HTR-8/SVneo (cell line): ENCODE results near the gene TIGD1.
A peak's percentile ranks its signal among the peaks of the same experiment; 100 is the strongest.

Experiments
- DNase-seq: peaks from one replicate; pipeline ENCODE4 v3.0.0; 2011; ENCODE audit warnings: low spot score, mixed read lengths; ENCODE audit not compliant: insufficient read length
- FAIRE-seq: peaks from 2 replicates; lab custom pipeline; 2011; peaks lifted over from hg19 to GRCh38; lab: Jason Lieb, UNC

The TIGD1 gene

GRCh38 chr2:232550354-232551249, at the start of gene TIGD1, which contains the start of gene EIF4E2:
TIGD1 (minus strand) TSS chr2:232550557; CDS start chr2:232549882, 675 bp downstream.
EIF4E2 (plus strand) TSS chr2:232550689; CDS start chr2:232550725, 36 bp downstream.
- FAIRE-seq, result peak; percentile 49
- peak; percentile 98 for DNase-seq

DNA sequence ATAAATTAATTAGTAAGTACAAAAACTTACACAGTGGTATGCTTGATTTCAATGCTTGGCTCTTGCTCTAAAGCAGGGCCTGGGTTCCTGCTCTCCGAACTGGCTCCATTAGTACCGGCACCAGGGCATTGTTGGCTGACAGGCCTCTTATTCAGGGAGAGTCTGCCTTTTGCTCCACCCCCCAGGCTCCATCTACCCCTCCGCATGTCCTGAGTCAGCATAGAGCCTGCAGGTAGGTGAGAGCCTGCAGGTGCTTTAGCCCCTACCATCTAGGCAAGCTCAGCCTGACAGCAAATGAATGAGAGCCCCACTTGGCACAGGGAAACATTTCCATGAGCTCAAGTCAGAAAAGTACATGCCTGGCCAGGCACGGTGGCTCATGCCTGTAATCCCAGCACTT, 47.9 kb upstream of the TIGD1 start:
- FAIRE-seq (no peak), DNase-seq (no peak)

- no peak for FAIRE-seq
These were observed 47.2 kb upstream of the TIGD1 start for GRCh38 chr2:232597362-232598079.

DNA sequence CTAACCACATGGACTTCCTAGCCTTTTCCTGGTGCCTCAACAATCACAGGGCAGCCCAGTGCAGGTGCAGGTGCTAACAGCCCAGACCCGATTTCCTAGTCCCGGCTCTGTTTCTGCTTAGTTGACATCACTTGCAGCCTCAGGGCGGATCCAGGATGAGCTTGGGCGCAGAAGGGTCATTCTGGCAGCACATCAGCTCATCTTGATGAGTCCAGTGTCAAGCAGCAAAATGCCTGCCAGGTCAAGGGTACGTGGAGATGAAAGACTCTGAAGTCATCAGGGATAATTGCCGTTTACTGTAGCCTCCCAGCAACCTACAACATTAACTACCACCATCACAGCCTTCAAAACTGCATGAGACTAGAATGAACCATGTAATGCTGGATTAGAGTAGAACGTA, 43.6 kb upstream of the TIGD1 start:
- DNase-seq (no peak), FAIRE-seq (no peak)

More at GRCh38 chr2:232597362-232598079, 47.2 kb upstream of the TIGD1 start:
- no peak for DNase-seq

- no peak for DNase-seq
- no peak for FAIRE-seq
These were observed 42.5 kb upstream of the TIGD1 start for GRCh38 chr2:232592772-232593395.

- FAIRE-seq, result no peak
- DNase-seq, result no peak
These were observed 38.6 kb upstream of the TIGD1 start for GRCh38 chr2:232588680-232589585.

DNA sequence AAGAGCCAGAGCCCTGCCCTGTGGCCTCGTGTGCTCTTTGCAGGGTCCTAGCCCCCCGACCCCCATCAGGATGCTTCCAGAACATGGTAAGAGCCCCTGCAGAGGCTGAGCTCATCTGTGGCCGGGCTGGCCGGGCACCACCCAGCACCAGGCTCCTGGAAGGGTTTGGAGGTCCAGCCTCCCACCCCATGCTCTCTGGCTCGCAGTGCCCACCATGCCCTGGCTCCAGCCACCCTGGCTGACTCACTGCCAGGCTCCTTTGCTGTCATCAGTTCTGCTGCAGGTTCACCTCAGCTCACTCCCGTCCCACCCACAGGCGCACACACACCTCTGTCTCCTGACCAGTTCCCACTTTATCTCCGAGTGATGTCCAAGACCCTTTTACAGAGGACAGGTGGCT, 37.7 kb upstream of the TIGD1 start:
- DNase-seq (no peak), FAIRE-seq (no peak)

DNA sequence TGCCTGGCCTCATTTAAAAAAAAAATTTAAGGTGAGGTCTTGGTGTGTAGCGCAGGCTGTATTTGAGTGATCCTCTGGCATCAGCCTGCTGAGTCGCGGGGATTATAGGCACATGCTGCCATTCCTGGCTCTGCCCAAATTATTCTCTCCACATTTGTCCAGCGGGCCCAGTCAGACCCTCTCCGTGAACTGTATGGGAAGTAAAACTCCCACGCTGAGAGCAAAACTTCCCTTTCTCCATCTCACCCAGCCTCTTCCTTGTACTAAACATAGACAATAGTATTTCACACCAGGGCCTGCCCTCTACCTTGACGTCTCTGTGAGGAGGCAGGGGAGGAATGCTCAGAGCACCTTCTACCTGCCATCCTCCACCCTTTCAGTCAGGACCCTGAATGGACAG, 37.2 kb upstream of the TIGD1 start:
- no peak for DNase-seq
- FAIRE-seq, result no peak

- no peak for FAIRE-seq
- DNase-seq, result no peak
These were observed 36.7 kb upstream of the TIGD1 start for GRCh38 chr2:232586943-232587505.

DNA sequence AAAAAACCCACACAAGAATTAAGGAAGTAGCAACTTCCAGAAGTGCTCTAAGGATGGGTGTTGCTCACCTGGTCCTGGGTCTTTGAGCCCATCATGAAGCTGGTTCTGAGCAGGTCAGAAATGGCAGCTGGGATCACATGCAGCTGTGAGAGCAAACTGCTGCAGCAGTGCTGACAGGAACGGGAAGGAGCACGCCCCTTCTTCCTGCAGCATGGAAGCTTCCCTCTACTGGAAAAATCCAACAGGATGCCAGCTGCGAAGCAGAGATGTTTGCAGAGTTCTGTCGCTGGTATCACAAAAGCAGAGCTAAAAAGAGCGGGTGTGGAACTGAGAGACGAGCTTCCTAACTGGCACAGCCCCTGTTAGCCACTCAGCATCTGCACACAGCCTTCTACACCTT, 33.9 kb upstream of the TIGD1 start:
- FAIRE-seq (no peak), DNase-seq (no peak)

GRCh38 chr2:232581725-232582124, 31.4 kb upstream of the TIGD1 start:
- FAIRE-seq (no peak), DNase-seq (no peak)

- DNase-seq, result no peak
- no peak for FAIRE-seq
These were observed 30.3 kb upstream of the TIGD1 start for GRCh38 chr2:232580648-232580981.

GRCh38 chr2:232578626-232579025, 28.3 kb upstream of the TIGD1 start:
- DNase-seq (no peak), FAIRE-seq (no peak)

GRCh38 chr2:232577841-232578240, 27.5 kb upstream of the TIGD1 start:
- DNase-seq, result no peak

GRCh38 chr2:232576995-232577394, 26.6 kb upstream of the TIGD1 start:
- FAIRE-seq, result peak; percentile 42
- peak; percentile 30 for DNase-seq

More at GRCh38 chr2:232577841-232578240, 27.5 kb upstream of the TIGD1 start:
- FAIRE-seq, result no peak

GRCh38 chr2:232575404-232575746, 25.0 kb upstream of the TIGD1 start:
- no peak for FAIRE-seq
- no peak for DNase-seq

GRCh38 chr2:232574674-232575403, 24.5 kb upstream of the TIGD1 start:
- FAIRE-seq, result peak; percentile 40
- DNase-seq, result peak; percentile 48

DNA sequence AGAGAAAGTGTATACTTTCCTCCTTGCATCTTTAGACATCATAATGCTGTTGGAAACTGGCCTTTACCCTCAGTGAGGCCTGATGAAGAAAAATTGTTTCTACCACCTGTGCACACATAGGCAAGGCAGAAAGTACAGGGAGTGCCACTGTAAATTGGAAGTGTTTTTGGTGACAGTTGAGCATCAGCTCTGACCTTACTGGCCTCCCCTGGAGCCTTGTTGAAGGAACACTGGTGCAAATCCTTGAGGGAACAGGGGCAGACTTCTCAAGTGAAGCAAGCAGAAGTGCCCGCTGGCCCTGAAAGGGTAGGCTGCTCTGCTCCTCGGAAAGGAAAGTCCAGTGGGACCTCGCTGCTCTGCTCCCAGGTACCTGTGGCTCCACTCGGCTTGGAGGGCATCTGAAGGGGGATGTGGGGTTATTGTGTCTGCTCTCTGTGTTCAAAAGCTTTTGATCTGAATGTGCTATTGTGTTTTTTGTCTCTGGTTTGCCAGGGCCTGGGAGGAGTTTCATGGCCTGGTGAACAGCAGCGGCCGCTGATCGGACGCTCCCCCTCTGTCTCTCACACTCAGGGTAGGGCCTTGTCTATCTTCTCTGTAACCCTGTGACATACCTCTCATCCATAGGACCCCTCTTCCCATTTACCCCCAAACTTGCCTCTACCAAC, 23.5 kb upstream of the TIGD1 start:
- DNase-seq (no peak), FAIRE-seq (no peak)
